Nephron (organoid): ENCODE results near the gene SHANK1.

Experiments used
- H3K27ac Mint-ChIP-seq, 3 experiments: 2 replicates each; pipeline ENCODE4 v1.8.0; 2020; ENCODE audit warnings: mixed read lengths in 3 of 3, mild to moderate bottlenecking in 2 of 3, moderate library complexity in 1 of 3
- H3K27me3 Mint-ChIP-seq: 2 replicates; pipeline ENCODE4 v1.8.0; 2021; ENCODE audit warnings: low read depth, mild to moderate bottlenecking, moderate library complexity, mixed read lengths
- H3K36me3 Mint-ChIP-seq: 2 replicates; pipeline ENCODE4 v1.8.0; 2020; ENCODE audit warnings: low read depth, mixed read lengths
- H3K4me1 Mint-ChIP-seq: 2 replicates; pipeline ENCODE4 v1.8.0; 2020; ENCODE audit warnings: mixed read lengths
- H3K4me3 Mint-ChIP-seq, 3 experiments: 2 replicates each; pipeline ENCODE4 v1.8.0; 2020; ENCODE audit warnings: mild to moderate bottlenecking in 3 of 3, mixed read lengths in 3 of 3, moderate library complexity in 2 of 3
- H3K9me3 Mint-ChIP-seq: 2 replicates; pipeline ENCODE4 v1.8.0; 2020; ENCODE audit warnings: mixed read lengths
- TF ChIP-seq, protein P1 (sequence below), 3 experiments: fragments of 200-600 bp; sonication (generic); IDR thresholded peaks; one replicate each; pipeline ENCODE4 v1.5.0; 2021; ENCODE audit warnings: antibody characterized with exemption in 3 of 3; ENCODE audit not compliant: unreplicated experiment in 3 of 3

SHANK1 gene

GRCh38 chr19:50696094-50696483, 23.5 kb downstream of the SHANK1 start:
- no peaks in the 10 kb centered on the region for H3K4me1 Mint-ChIP-seq
- peak overlapping the region in 1 of 3 experiments; percentile 35 for H3K4me3 Mint-ChIP-seq
- no peaks in the 10 kb centered on the region for H3K36me3 Mint-ChIP-seq
- no peaks in the 10 kb centered on the region for H3K9me3 Mint-ChIP-seq
- peaks cover 87% of the 10 kb centered on the region for H3K27me3 Mint-ChIP-seq
- H3K27ac Mint-ChIP-seq = no peak overlapping the region
- TF ChIP-seq, protein P1, sequence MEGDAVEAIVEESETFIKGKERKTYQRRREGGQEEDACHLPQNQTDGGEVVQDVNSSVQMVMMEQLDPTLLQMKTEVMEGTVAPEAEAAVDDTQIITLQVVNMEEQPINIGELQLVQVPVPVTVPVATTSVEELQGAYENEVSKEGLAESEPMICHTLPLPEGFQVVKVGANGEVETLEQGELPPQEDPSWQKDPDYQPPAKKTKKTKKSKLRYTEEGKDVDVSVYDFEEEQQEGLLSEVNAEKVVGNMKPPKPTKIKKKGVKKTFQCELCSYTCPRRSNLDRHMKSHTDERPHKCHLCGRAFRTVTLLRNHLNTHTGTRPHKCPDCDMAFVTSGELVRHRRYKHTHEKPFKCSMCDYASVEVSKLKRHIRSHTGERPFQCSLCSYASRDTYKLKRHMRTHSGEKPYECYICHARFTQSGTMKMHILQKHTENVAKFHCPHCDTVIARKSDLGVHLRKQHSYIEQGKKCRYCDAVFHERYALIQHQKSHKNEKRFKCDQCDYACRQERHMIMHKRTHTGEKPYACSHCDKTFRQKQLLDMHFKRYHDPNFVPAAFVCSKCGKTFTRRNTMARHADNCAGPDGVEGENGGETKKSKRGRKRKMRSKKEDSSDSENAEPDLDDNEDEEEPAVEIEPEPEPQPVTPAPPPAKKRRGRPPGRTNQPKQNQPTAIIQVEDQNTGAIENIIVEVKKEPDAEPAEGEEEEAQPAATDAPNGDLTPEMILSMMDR (IDR thresholded peaks at IDR 0.05; ENCODE audit: unreplicated experiment in 3 of 3) = no peak

DNA sequence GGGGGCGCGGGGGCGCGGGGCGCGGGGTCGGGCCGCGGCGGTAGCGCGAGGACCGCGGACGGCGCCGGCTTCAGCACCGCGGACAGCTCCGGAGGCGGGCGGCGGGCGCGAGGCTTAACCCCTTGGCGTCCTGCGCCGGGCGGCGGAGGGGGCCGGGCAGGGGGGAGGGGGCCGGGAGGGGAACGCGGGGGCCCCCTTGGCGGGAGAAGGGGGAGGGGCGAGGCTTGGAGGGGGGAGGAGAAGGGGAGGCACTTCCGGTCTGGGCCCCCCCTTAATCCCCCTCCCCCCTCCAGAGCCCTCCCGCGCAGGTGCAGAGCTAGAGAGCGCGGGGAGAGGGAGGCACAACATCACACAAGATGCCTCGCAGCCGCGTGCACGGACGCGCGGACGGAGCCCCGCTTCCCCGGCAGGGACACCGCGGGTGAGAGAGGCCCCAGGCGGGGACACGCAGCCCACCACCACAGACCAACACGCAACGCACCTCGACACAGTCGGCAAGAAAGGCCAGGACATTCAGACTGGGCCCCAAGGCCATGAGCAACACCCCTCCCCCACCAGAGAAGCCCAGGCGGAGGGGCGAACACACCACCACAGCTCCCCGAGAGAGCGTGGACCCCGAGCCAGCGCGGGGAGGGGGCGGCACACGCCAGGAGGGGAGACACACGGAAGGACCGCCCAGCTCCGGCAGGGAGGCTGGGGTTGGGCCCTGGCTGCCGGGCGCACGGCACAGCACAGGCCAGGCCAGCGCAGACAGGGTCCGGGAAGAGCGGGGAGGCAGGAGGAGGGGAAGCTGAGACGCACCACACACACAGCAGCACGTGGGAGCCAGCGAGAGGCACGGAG, 24.1 kb downstream of the SHANK1 start:
- Mint-ChIP-seq H3K4me1 (no peaks in the 10 kb centered on the region), H3K36me3 (no peaks in the 10 kb centered on the region), H3K27me3 (peaks cover 89% of the 10 kb centered on the region), H3K4me3 (peak overlapping the region in 2 of 3 experiments; percentile 35 to 55), H3K9me3 (no peaks in the 10 kb centered on the region), H3K27ac (no peak overlapping the region)
- TF ChIP-seq, protein P1 (IDR thresholded peaks at IDR 0.05; ENCODE audit: unreplicated experiment in 3 of 3) = no peak

GRCh38 chr19:50694815-50695145, 24.8 kb downstream of the SHANK1 start:
- Mint-ChIP-seq H3K36me3 (no peaks in the 10 kb centered on the region), H3K27ac (no peak overlapping the region), H3K4me1 (no peaks in the 10 kb centered on the region), H3K9me3 (no peaks in the 10 kb centered on the region), H3K4me3 (no peak overlapping the region), H3K27me3 (peaks cover 89% of the 10 kb centered on the region)
- TF ChIP-seq, protein P1 (IDR thresholded peaks at IDR 0.05; ENCODE audit: unreplicated experiment in 3 of 3) = no peak

DNA sequence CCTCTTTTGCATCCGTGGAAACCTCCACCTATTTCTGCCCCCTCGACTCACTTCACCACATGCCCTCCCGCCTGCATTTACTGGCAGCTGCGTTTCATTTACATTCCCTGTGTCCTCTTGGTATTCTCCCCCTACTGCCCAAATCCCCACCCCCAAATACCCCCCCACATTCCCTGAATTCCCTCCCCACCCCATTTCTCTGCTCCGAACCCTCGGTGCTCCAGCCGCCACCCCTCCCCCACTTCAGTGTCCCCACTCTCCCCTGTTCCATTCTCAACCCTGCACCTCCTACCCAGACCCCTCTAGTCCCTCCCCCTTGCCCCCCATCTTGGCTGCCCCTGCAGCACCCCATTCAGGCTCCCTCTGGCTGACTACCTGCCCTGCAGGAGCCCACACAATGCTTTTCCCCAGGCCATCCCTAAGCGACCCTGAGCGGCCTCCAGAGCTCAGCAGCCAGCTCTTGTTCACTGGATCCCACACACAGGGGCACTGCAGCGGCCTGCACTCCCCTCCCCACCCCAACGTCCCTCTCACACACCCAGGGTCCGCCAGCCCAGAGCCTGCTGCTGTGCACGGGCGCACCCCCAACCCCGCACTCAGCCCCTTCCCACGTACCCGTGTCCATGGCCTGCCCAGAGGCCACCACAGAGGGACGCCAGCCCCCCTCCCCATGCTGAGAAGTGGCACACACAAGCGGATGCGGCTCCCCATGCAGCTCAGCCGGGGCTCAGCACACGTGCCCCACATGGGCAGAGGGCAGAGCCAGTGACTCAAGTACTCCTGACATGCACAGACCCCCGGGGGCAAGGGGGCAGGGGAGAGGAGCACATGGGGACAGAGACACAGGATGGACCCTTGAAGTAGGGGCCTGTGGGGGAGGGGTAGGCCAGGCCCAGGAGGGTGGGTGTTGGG, 26.3 kb downstream of the SHANK1 start:
- TF ChIP-seq, protein P1 (IDR thresholded peaks at IDR 0.05; ENCODE audit: unreplicated experiment in 3 of 3) = no peak
- Mint-ChIP-seq H3K27ac (no peak overlapping the region), H3K9me3 (no peaks in the 10 kb centered on the region), H3K27me3 (peaks cover 91% of the 10 kb centered on the region), H3K36me3 (no peaks in the 10 kb centered on the region), H3K4me3 (peak overlapping the region in 1 of 3 experiments; percentile 37), H3K4me1 (no peaks in the 10 kb centered on the region)

DNA sequence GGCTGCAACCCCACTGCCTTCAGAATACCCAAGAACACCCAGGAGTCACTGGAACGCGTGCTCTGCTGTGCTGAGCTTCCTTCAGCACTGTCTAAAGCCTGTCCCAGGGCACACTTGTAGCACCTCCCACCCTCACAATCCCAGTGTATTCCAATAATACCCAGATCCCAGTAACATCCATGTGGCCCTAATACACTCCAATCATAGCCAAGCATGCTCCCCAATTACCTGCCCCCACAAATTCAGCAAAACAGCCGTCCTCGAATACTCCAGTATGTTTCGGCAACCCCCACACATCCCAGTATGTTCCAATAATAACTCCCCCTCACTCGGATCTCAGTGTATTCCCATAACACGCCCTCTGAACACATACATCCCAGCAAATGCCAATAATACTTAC, 29.2 kb downstream of the SHANK1 start:
- TF ChIP-seq, protein P1 (IDR thresholded peaks at IDR 0.05; ENCODE audit: unreplicated experiment in 3 of 3) = no peak
- Mint-ChIP-seq H3K4me3 (no peak overlapping the region), H3K36me3 (peaks cover 11% of the 10 kb centered on the region), H3K27ac (no peak overlapping the region), H3K4me1 (no peaks in the 10 kb centered on the region), H3K27me3 (peaks cover 92% of the 10 kb centered on the region), H3K9me3 (no peaks in the 10 kb centered on the region)
